ENCODE measurements around the gene BAG5.

BAG5 gene

GRCh38 chr14:103509864-103510723 is 52.4 kb downstream of the BAG5 start:
- no peak for DNase-seq (ENCODE audit: low read depth in 2 of 2)

DNA sequence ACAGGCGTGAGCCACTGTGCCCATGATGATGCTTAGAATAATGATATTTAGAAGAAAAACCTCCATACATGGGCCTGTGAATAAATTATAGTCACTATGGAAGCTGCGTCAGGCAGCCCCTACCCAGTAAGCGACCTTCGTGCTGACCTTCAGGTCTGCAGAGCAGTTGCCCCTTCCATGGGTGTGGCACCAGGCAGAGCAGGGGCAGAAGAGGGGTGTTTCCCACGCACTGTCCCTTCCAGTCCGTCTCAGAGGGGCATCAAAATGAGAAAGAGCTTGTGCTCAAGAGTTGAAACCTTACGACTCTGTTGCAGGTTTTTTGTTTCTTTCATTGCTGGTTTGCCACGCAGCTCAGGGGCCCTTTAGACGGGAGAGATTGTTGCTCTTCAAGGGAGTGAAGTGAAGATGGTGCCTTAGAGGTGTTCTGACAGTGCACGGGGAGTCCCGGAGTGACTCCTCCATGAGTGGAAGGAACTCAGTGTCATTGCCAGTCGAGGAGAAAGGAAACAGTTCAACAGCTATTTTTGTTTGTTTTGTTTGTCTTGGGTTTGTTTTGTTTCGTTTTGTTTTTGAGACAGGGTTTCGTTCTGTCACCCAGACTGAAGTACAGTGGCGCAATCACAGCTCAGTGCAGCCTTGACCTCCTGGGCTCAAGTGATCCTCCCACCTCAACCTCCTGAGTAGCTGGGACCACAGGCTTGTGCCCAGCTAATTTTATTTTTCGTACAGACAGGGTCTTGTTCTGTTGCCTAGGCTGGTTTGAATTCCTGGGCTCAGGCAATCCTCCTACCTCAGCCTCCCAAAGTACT is 53.7 kb downstream of the BAG5 start:
- no peak for DNase-seq (ENCODE audit: low read depth in 2 of 2)

DNA sequence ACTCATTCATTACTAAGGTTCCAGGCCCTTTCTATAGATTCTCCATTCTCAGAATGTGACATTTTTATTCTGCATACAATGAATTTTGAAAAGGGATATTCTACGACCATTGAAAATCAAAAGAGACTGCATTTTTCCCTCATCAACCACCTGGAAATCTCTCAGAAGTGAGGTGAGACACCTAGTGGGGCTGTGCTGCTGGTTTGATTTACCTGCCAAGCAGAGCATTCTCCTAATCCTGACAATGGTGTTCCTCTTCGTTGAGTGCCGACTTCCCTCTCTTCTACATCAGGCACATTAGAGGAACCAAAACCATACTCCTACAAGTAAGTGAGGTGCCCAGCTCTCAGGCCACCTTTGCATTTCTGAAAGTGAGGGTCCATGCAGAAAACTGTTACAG is 54.7 kb downstream of the BAG5 start:
- DNase-seq (ENCODE audit: low read depth in 2 of 2), result no peak
